SU-DHL-6 (cell line): ENCODE data around the gene AIMP1.

Source experiments
- H2AFZ ChIP-seq: fragments of 200-600 bp; sonication (generic); 2 replicates; pipeline ENCODE4 v1.6.1; 2014; ENCODE audit warnings: low read depth, mild to moderate bottlenecking, moderate library complexity, mixed read lengths, antibody characterized with exemption, low read length; ENCODE audit not compliant: severe bottlenecking
- H3F3A ChIP-seq: fragments of 200-600 bp; shearing (Covaris generic); 2 replicates; pipeline ENCODE4 v1.6.0; 2016; ENCODE audit warnings: antibody characterized with exemption, mild to moderate bottlenecking; ENCODE audit not compliant: insufficient read depth
- H3K27ac ChIP-seq: fragments of 200-600 bp; sonication (generic); 2 replicates; pipeline ENCODE4 v1.5.1; 2016; ENCODE audit warnings: low read depth, mild to moderate bottlenecking, low read length, moderate library complexity, mixed read lengths
- H3K27me3 ChIP-seq: fragments of 200-600 bp; sonication (generic), shearing (Covaris generic); 2 replicates; pipeline ENCODE4 v1.6.0; 2014; ENCODE audit warnings: mild to moderate bottlenecking, low read length
- H3K36me3 ChIP-seq: fragments of 200-600 bp; sonication (generic); 2 replicates; pipeline ENCODE4 v1.6.1; 2014; ENCODE audit warnings: mild to moderate bottlenecking, low read length, mixed read lengths
- H3K4me2 ChIP-seq: fragments of 300-600, 200-600 bp; shearing (Covaris generic), sonication (generic); 2 replicates; pipeline ENCODE4 v1.6.0; 2014; ENCODE audit warnings: low read length, low read depth, mild to moderate bottlenecking; ENCODE audit not compliant: poor library complexity, severe bottlenecking
- H3K4me3 ChIP-seq: fragments of 200-600 bp; sonication (generic); 2 replicates; pipeline ENCODE4 v1.5.1; 2014; ENCODE audit warnings: antibody characterized with exemption, low read length, mild to moderate bottlenecking, mixed read lengths; ENCODE audit not compliant: insufficient read depth, poor library complexity, severe bottlenecking
- H3K79me2 ChIP-seq: fragments of 200-600 bp; sonication (generic); 2 replicates; pipeline ENCODE4 v1.6.1; 2014; ENCODE audit warnings: mild to moderate bottlenecking, low read length, moderate library complexity; ENCODE audit not compliant: insufficient read depth
- H3K9ac ChIP-seq: fragments of 200-600 bp; sonication (generic); 2 replicates; pipeline ENCODE4 v1.7.0; 2014; ENCODE audit warnings: mild to moderate bottlenecking, low read length
- H3K9me2 ChIP-seq: fragments of 200-600 bp; sonication (generic); replicated peaks from 2 replicates; pipeline ENCODE4 v1.6.1; 2014; ENCODE audit warnings: low read length; ENCODE audit not compliant: insufficient read depth
- H3K9me3 ChIP-seq: fragments of 200-600 bp; sonication (generic); 2 replicates; pipeline ENCODE4 v1.6.1; 2014; ENCODE audit warnings: low read length, mixed read lengths; ENCODE audit not compliant: insufficient read depth
- H4K20me1 ChIP-seq: fragments of 200-600 bp; sonication (generic); 2 replicates; pipeline ENCODE4 v1.6.1; 2014; ENCODE audit warnings: low read depth, mild to moderate bottlenecking, antibody characterized with exemption, low read length, moderate library complexity, mixed read lengths
- CTCF ChIP-seq: fragments of 200-600 bp; sonication (generic); IDR thresholded peaks from one replicate; pipeline ENCODE4 v1.5.1; 2017; ENCODE audit warnings: antibody characterized with exemption, mild to moderate bottlenecking, low read length, moderate library complexity; ENCODE audit not compliant: insufficient read depth, poor library complexity, severe bottlenecking
- EZH2phosphoT487 ChIP-seq: fragments of 200-600 bp; sonication (generic), shearing (Covaris generic); conservative IDR thresholded peaks from 2 replicates; pipeline ENCODE4 v1.6.1; 2018; ENCODE audit warnings: mild to moderate bottlenecking, antibody characterized with exemption, low read length, moderate library complexity, mixed read lengths

AIMP1 gene

GRCh38 chr4:106315968-106316772 lies at the start of gene AIMP1, which contains the start of gene TBCK:
TSS of gene AIMP1 (plus strand) at chr4:106316550. CDS start at chr4:106325010, 8,460 bp downstream.
TSS of gene TBCK (minus strand) at chr4:106316209. CDS start at chr4:106308960, 7,249 bp downstream.
- H3K36me3 ChIP-seq: no peaks in the 10 kb centered on the region

GRCh38 chr4:106268786-106269185 lies 47.6 kb upstream of the AIMP1 start:
- Histone ChIP-seq H3K9me3 (no peaks in the 10 kb centered on the region), H3K79me2 (no peaks in the 10 kb centered on the region), H4K20me1 (no peaks in the 10 kb centered on the region), H2AFZ (no peak overlapping the region), H3K9me2 (no peaks in the 10 kb centered on the region), H3K4me2 (no peak overlapping the region), H3K27me3 (no peaks in the 10 kb centered on the region), H3K27ac (no peak overlapping the region), H3F3A (no peaks in the 10 kb centered on the region), H3K36me3 (no peaks in the 10 kb centered on the region), H3K9ac (no peak overlapping the region), H3K4me3 (no peak overlapping the region)
- TF ChIP-seq CTCF (no peak), EZH2phosphoT487 (no peak)

More at GRCh38 chr4:106315968-106316772, at the start of gene AIMP1, which contains the start of gene TBCK:
- Histone ChIP-seq H3F3A (no peaks in the 10 kb centered on the region), H3K27ac (peak within 1 kb of the TSS; percentile 79), H3K4me3 (peak within 1 kb of the TSS; percentile 77), H3K27me3 (no peaks in the 10 kb centered on the region), H3K9me2 (no peaks in the 10 kb centered on the region), H2AFZ (peak within 1 kb of the TSS; percentile 72), H3K79me2 (peaks cover 55% of the 10 kb centered on the region), H4K20me1 (no peaks in the 10 kb centered on the region), H3K9me3 (no peaks in the 10 kb centered on the region), H3K9ac (peak within 1 kb of the TSS; percentile 83), H3K4me2 (peak within 1 kb of the TSS; percentile 89)
- TF ChIP-seq CTCF (no peak), EZH2phosphoT487 (no peak)

GRCh38 chr4:106269711-106270110 lies 46.6 kb upstream of the AIMP1 start:
- no peak overlapping the region for H3K4me2 ChIP-seq
- H2AFZ ChIP-seq: no peak overlapping the region
- H3K9me2 ChIP-seq: no peaks in the 10 kb centered on the region
- H3K9me3 ChIP-seq: no peaks in the 10 kb centered on the region
- H3K27me3 ChIP-seq: no peaks in the 10 kb centered on the region
- H3K36me3 ChIP-seq: no peaks in the 10 kb centered on the region
- H3K79me2 ChIP-seq: no peaks in the 10 kb centered on the region
- TF ChIP-seq CTCF (no peak), EZH2phosphoT487 (no peak)
- H4K20me1 ChIP-seq: no peaks in the 10 kb centered on the region
- no peak overlapping the region for H3K4me3 ChIP-seq
- H3F3A ChIP-seq: no peaks in the 10 kb centered on the region
- H3K9ac ChIP-seq: no peak overlapping the region
- no peak overlapping the region for H3K27ac ChIP-seq
